HEK293T (cell line): Measurements from ENCODE around the gene MYL5.

Source experiments
- ARNT ChIP-seq: fragments of 450-650 bp; IDR thresholded peaks from 2 replicates; pipeline ENCODE4 v1.6.1; 2017; ENCODE audit warnings: mild to moderate bottlenecking
- BHLHE40 ChIP-seq: fragments of 450-650 bp; IDR thresholded peaks from 2 replicates; pipeline ENCODE4 v1.6.1; 2016; ENCODE audit warnings: mild to moderate bottlenecking, moderate library complexity, borderline replicate concordance
- ELF4 ChIP-seq: fragments of 450-650 bp; IDR thresholded peaks from 2 replicates; pipeline ENCODE4 v1.6.1; 2017; ENCODE audit warnings: antibody characterized with exemption
- FOXA1 ChIP-seq: fragments of 450-650 bp; IDR thresholded peaks from 2 replicates; pipeline ENCODE4 v1.6.1; 2016; ENCODE audit warnings: mild to moderate bottlenecking
- HDGF ChIP-seq: fragments of 450-650 bp; IDR thresholded peaks from 2 replicates; pipeline ENCODE4 v1.6.1; 2017; ENCODE audit warnings: antibody characterized with exemption, borderline replicate concordance
- L3MBTL2 ChIP-seq: fragments of 450-650 bp; conservative IDR thresholded peaks from 2 replicates; pipeline ENCODE4 v1.6.1; 2016; ENCODE audit warnings: mild to moderate bottlenecking
- LEF1 ChIP-seq: fragments of 450-650 bp; IDR thresholded peaks from 2 replicates; pipeline ENCODE4 v1.6.1; 2017; ENCODE audit warnings: mild to moderate bottlenecking, borderline replicate concordance
- PKNOX1 ChIP-seq: fragments of 450-650 bp; IDR thresholded peaks from 2 replicates; pipeline ENCODE4 v1.6.1; 2016
- SP1 ChIP-seq: fragments of 450-650 bp; IDR thresholded peaks from 2 replicates; pipeline ENCODE4 v1.6.1; 2017
- SUZ12 ChIP-seq: fragments of 450-650 bp; IDR thresholded peaks from 2 replicates; pipeline ENCODE4 v1.6.1; 2016; ENCODE audit warnings: mild to moderate bottlenecking
- TARDBP ChIP-seq: fragments of 450-650 bp; IDR thresholded peaks from 2 replicates; pipeline ENCODE4 v1.6.1; 2016
- ZNF384 ChIP-seq: fragments of 450-650 bp; IDR thresholded peaks from 2 replicates; pipeline ENCODE4 v1.6.1; 2016

DNA sequence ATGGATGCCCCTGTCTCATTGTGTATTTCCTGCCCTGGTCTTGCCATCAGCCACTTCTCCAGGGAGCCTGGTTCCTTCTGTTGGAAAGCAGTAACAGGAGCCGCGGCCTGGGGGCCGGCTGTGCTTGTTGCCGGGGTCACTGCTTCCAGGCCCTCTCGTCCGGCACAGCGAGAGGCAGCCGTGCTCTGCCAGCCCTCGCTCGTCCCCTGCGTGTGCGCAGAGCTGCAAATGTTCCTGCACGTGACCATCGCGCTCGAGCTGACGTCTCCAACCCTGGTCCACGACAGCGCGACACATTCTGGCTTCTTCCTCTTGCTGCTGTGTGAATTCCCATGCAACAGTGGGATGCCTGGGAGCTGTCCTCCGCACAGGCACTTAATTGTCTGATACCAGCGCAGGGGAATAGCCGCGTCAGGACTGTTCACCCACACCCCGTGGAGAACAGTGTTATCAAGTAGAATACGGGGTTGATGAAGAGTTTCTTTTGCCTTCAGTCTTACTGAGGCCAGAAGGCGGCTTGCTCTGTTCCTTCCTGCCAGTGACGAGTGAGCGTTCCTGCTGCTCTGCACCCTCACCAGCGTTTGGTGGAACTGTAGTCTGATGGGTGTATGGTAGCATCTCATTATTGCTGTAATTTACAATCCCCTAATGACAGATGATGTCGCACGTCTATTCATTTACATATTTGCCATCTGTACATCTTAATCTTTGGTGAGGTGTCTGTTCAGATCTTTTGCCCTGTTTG lies 36.6 kb upstream of the MYL5 start:
- TF ChIP-seq LEF1 (no peak), PKNOX1 (no peak), HDGF (no peak), TARDBP (no peak), ZNF384 (no peak), FOXA1 (no peak), SP1 (no peak), ARNT (no peak), L3MBTL2 (no peak), ELF4 (no peak), BHLHE40 (no peak), SUZ12 (no peak)
